ENCODE results near the gene IGFBP5. TPM values are rescaled to one million over a fixed set of nuclear protein-coding genes. Genes with fewer than 3 reads are reported as not detected.

The IGFBP5 gene
- total and polyA plus RNA-seq, 2 experiments from 2014 or later = 113 to 232 TPM

DNA sequence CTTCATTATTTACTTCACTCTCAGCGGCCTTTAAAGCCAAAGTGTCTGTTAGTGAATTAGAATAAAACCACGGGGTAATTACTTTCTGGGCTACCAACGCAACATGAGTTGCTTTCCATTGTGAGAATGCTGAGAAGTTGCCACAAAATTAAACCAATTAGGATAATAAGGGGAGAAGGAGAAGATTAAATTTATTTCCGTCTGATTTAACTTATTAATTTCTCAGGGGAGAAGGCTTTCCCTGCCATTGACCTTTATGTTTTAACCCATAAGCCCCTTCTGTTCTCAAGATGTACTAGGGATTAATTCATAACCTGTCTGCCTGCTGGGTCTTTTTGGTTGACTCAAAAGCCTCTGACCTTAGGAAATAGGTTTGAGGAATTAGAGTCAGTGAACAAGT, 42.3 kb upstream of the IGFBP5 start:
- Histone ChIP-seq H3K4me2 (no peak overlapping the region), H3K9me3 (ENCODE audit: low read depth) (no peaks in the 10 kb centered on the region), H3K79me2 (no peaks in the 10 kb centered on the region), H3K4me3 (no peak overlapping the region), H2AFZ (no peak overlapping the region), H4K20me1 (ENCODE audit: insufficient read depth, poor library complexity, severe bottlenecking) (no peaks in the 10 kb centered on the region), H3K9me2 (replicated peaks; ENCODE audit: insufficient read depth) (no peaks in the 10 kb centered on the region), H3K27ac (no peak overlapping the region), H3K4me1 (ENCODE audit: insufficient read depth) (peaks cover 19% of the 10 kb centered on the region), H3K36me3 (replicated peaks; ENCODE audit: insufficient read depth, low read depth) (no peaks in the 10 kb centered on the region), H3K27me3 (no peaks in the 10 kb centered on the region)
- DNase-seq (ENCODE audit: low spot score) = no peak
- TF ChIP-seq, protein P1, sequence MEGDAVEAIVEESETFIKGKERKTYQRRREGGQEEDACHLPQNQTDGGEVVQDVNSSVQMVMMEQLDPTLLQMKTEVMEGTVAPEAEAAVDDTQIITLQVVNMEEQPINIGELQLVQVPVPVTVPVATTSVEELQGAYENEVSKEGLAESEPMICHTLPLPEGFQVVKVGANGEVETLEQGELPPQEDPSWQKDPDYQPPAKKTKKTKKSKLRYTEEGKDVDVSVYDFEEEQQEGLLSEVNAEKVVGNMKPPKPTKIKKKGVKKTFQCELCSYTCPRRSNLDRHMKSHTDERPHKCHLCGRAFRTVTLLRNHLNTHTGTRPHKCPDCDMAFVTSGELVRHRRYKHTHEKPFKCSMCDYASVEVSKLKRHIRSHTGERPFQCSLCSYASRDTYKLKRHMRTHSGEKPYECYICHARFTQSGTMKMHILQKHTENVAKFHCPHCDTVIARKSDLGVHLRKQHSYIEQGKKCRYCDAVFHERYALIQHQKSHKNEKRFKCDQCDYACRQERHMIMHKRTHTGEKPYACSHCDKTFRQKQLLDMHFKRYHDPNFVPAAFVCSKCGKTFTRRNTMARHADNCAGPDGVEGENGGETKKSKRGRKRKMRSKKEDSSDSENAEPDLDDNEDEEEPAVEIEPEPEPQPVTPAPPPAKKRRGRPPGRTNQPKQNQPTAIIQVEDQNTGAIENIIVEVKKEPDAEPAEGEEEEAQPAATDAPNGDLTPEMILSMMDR (IDR thresholded peaks at IDR 0.05; ENCODE audit: poor library complexity) = no peak
- TF ChIP-seq EZH2 (IDR thresholded peaks at IDR 0.05; ENCODE audit: borderline replicate concordance) (no peak), EZH2phosphoT487 (IDR thresholded peaks at IDR 0.05; ENCODE audit: low read depth, severe bottlenecking, unreplicated experiment) (no peak)
- 90% methylated on average over 4 of the region's 4 CpGs for whole genome bisulfite sequencing (ENCODE audit: low lambda C conversion rate, missing lambda C conversion rate)

DNA sequence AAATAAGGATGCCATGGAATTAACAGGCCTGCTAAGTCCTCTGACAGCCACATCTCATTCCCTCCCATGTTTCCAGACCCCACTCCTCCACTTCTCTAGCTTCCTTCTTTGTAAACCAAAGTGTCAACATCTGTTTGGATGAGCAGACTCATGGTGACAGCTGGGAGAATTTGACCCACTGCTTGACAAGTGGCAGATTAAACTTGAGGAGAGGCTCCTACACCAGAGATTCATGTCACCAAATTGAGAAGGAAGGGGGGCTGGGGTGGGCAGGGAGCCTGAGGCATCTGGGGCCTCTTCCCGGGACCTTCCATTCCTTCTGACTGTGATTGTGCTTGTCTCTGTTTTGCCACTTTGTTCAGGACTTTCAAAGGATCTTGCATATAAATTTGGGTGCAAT, 41.0 kb upstream of the IGFBP5 start:
- no peak for DNase-seq (ENCODE audit: low spot score)
- Histone ChIP-seq H3K4me3 (no peak overlapping the region), H3K36me3 (replicated peaks; ENCODE audit: insufficient read depth, low read depth) (no peaks in the 10 kb centered on the region), H3K9me2 (replicated peaks; ENCODE audit: insufficient read depth) (no peaks in the 10 kb centered on the region), H3K27me3 (no peaks in the 10 kb centered on the region), H3K27ac (no peak overlapping the region), H3K4me1 (ENCODE audit: insufficient read depth) (peaks cover 18% of the 10 kb centered on the region), H2AFZ (no peak overlapping the region), H3K4me2 (no peak overlapping the region), H3K9me3 (ENCODE audit: low read depth) (no peaks in the 10 kb centered on the region), H3K79me2 (no peaks in the 10 kb centered on the region), H4K20me1 (ENCODE audit: insufficient read depth, poor library complexity, severe bottlenecking) (no peaks in the 10 kb centered on the region)
- WGBS (ENCODE audit: low lambda C conversion rate, missing lambda C conversion rate) = 0% methylated on average over 1 of the region's 1 CpG
- TF ChIP-seq EZH2phosphoT487 (IDR thresholded peaks at IDR 0.05; ENCODE audit: low read depth, severe bottlenecking, unreplicated experiment) = no peak

- no peak for DNase-seq (ENCODE audit: low spot score)
- Histone ChIP-seq H2AFZ (no peak overlapping the region), H3K4me1 (ENCODE audit: insufficient read depth) (peaks cover 11% of the 10 kb centered on the region), H3K27me3 (no peaks in the 10 kb centered on the region), H3K27ac (peak overlapping the region; percentile 29), H3K9me2 (replicated peaks; ENCODE audit: insufficient read depth) (no peaks in the 10 kb centered on the region), H4K20me1 (ENCODE audit: insufficient read depth, poor library complexity, severe bottlenecking) (no peaks in the 10 kb centered on the region), H3K4me2 (no peak overlapping the region), H3K9me3 (ENCODE audit: low read depth) (no peaks in the 10 kb centered on the region), H3K36me3 (replicated peaks; ENCODE audit: insufficient read depth, low read depth) (no peaks in the 10 kb centered on the region), H3K79me2 (no peaks in the 10 kb centered on the region), H3K4me3 (no peak overlapping the region)
- TF ChIP-seq EZH2phosphoT487 (IDR thresholded peaks at IDR 0.05; ENCODE audit: low read depth, severe bottlenecking, unreplicated experiment) = no peak
- TF ChIP-seq, protein P1 (IDR thresholded peaks at IDR 0.05; ENCODE audit: poor library complexity) = no peak
These were observed 40.3 kb upstream of the IGFBP5 start for GRCh38 chr2:216735668-216736067.

DNA sequence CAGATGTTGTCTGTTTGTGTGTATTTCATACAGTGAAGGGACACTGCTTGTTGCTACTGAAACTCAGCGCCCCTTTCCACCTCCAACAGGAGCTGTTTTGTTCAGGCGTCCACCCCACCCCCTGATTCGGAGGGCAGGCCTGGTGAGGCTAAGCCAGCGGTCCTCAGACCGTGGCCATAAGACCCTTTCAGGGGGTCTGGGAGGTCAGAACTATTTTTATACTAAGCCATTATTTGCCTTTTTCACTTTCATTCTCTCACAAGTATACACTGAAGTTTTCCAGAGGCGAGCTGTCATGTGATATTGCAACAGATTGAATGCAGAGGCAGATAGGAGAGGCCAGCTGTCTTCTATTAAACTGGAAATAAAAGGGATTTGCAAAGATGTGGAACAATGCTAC, 39.7 kb upstream of the IGFBP5 start:
- no peak for TF ChIP-seq EZH2phosphoT487 (IDR thresholded peaks at IDR 0.05; ENCODE audit: low read depth, severe bottlenecking, unreplicated experiment)
- TF ChIP-seq, protein P1 (IDR thresholded peaks at IDR 0.05; ENCODE audit: poor library complexity) = no peak
- no peak for TF ChIP-seq EZH2 (IDR thresholded peaks at IDR 0.05; ENCODE audit: borderline replicate concordance)
- H3K4me1 ChIP-seq (ENCODE audit: insufficient read depth) = peaks cover 6% of the 10 kb centered on the region
- no peaks in the 10 kb centered on the region for H3K9me2 ChIP-seq (replicated peaks; ENCODE audit: insufficient read depth)
- H3K9me3 ChIP-seq (ENCODE audit: low read depth) = no peaks in the 10 kb centered on the region
- H3K36me3 ChIP-seq (replicated peaks; ENCODE audit: insufficient read depth, low read depth) = no peaks in the 10 kb centered on the region
- 46% methylated on average over 6 of the region's 6 CpGs for WGBS (ENCODE audit: low lambda C conversion rate, missing lambda C conversion rate)
- H4K20me1 ChIP-seq (ENCODE audit: insufficient read depth, poor library complexity, severe bottlenecking) = no peaks in the 10 kb centered on the region
- H3K27ac ChIP-seq = peak overlapping the region; percentile 57
- no peak overlapping the region for H3K4me3 ChIP-seq
- no peak overlapping the region for H2AFZ ChIP-seq
- DNase-seq (ENCODE audit: low spot score) = peak; percentile 54
- no peaks in the 10 kb centered on the region for H3K79me2 ChIP-seq
- H3K4me2 ChIP-seq = peak overlapping the region; percentile 56
- H3K27me3 ChIP-seq = no peaks in the 10 kb centered on the region
